HepG2 (cell line): ENCODE data around the gene ZNF556. TPM values are rescaled to one million over a fixed set of nuclear protein-coding genes. Genes with fewer than 3 reads are reported as not detected.

Source experiments
- ATAC-seq: fragments of 200-7000 bp; cut with Tn5 transposase; 3 replicates; pipeline ENCODE4 v1.9.1; 2020; ENCODE audit warnings: mild to moderate bottlenecking, moderate library complexity
- BruUV-seq: library from RNA; stranded (reverse); fragments of 400-500 nt; replicated peaks from 2 replicates; lab custom pipeline; 2021; lab: Mats Ljungman, UMichigan
- CTCF ChIA-PET: fragments of 300-600 bp; formaldehyde crosslinking; extraction: SDS; loops from one replicate; lab custom pipeline; 2021; ENCODE audit warnings: low total read pairs, inconsistent platforms, low intra/inter-chr PET ratio; lab: Yijun Ruan, JAX
- POLR2A ChIA-PET: fragments of 350-600 bp; sonication (Branson Sonifier 250); formaldehyde crosslinking; loops from one replicate; lab custom pipeline; 2020; ENCODE audit warnings: antibody characterized with exemption, inconsistent platforms; lab: Yijun Ruan, JAX
- DNase-seq: peaks from one replicate; pipeline ENCODE4 v3.0.0-alpha.2; 2015; ENCODE audit warnings: low spot score
- FAIRE-seq: peaks from 3 replicates; lab custom pipeline; 2011; peaks lifted over from hg19 to GRCh38; lab: Jason Lieb, UNC
- H2AFZ ChIP-seq: one replicate; pipeline ENCODE4 v1.6.1; 2011; ENCODE audit warnings: low read length, inconsistent platforms
- H3K27ac ChIP-seq: fragments of 300-600 bp; 3 replicates; pipeline ENCODE4 v1.8.0; 2011; ENCODE audit warnings: mixed run types, mild to moderate bottlenecking, mixed read lengths, low read length, inconsistent platforms; ENCODE audit not compliant: insufficient read depth; ENCODE audit errors: extremely low read length
- H3K27me3 ChIP-seq, 2 experiments: fragments of 200-600 bp in 1 of 2; 2 replicates in 1 of 2; 3 replicates in 1 of 2; pipeline versions ENCODE4 v1.6.0 to v1.8.0; 2011; ENCODE audit warnings: low read length in 2 of 2, mild to moderate bottlenecking in 2 of 2, moderate library complexity in 2 of 2, inconsistent platforms in 1 of 2; ENCODE audit not compliant: insufficient read depth in 2 of 2, control insufficient read depth in 1 of 2
- H3K36me3 ChIP-seq, 2 experiments: fragments of 200-600 bp in 1 of 2; replicated peaks in 1 of 2; 2 replicates in 1 of 2; 3 replicates in 1 of 2; pipeline versions ENCODE4 v1.5.1 to v1.8.0; 2011; ENCODE audit warnings: low read length in 2 of 2, inconsistent platforms in 1 of 2; ENCODE audit not compliant: insufficient read depth in 2 of 2, control insufficient read depth in 1 of 2
- H3K4me1 ChIP-seq: 2 replicates; pipeline ENCODE4 v1.5.1; 2012; ENCODE audit warnings: low read length, inconsistent platforms; ENCODE audit not compliant: insufficient read depth
- H3K4me2 ChIP-seq: 2 replicates; pipeline ENCODE4 v1.6.0; 2011; ENCODE audit warnings: low read depth, low read length, inconsistent platforms
- H3K4me3 ChIP-seq, 3 experiments: fragments of 200-600 bp in 1 of 3; sonication (generic), shearing (Covaris generic) in 1 of 3; replicated peaks in 1 of 3; 2 replicates each; pipeline ENCODE4 v1.5.1; 2011 to 2016; ENCODE audit warnings: low read length in 3 of 3, inconsistent platforms in 2 of 3, low read depth in 2 of 3, mild to moderate bottlenecking in 2 of 3, control low read depth in 1 of 3, mixed read lengths in 1 of 3; ENCODE audit not compliant: insufficient read depth in 1 of 3
- H3K79me2 ChIP-seq: one replicate; pipeline ENCODE4 v1.6.1; 2011; ENCODE audit warnings: low read length, inconsistent platforms; ENCODE audit not compliant: insufficient read depth
- H3K9ac ChIP-seq: 2 replicates; pipeline ENCODE4 v1.6.0; 2011; ENCODE audit warnings: mild to moderate bottlenecking, low read depth, low read length, inconsistent platforms; ENCODE audit not compliant: insufficient read depth
- H3K9me3 ChIP-seq: 2 replicates; pipeline ENCODE4 v1.5.1; 2012; ENCODE audit warnings: mild to moderate bottlenecking, low read length
- H4K20me1 ChIP-seq: 2 replicates; pipeline ENCODE4 v1.6.0; 2011; ENCODE audit warnings: inconsistent platforms, mild to moderate bottlenecking, low read length, moderate library complexity; ENCODE audit not compliant: insufficient read depth
- GLI4 ChIP-seq: sonication (generic); formaldehyde crosslinking; IDR thresholded peaks from 2 replicates; pipeline ENCODE4 v1.5.1; 2020; ENCODE audit warnings: missing genetic modification reagents, mild to moderate bottlenecking, moderate library complexity, borderline replicate concordance
- KLF12 ChIP-seq: sonication (generic); formaldehyde crosslinking; IDR thresholded peaks from 2 replicates; pipeline ENCODE4 v1.4.0; 2020; ENCODE audit warnings: missing genetic modification reagents, borderline replicate concordance
- MAFF ChIP-seq: IDR thresholded peaks from 2 replicates; pipeline ENCODE4 v1.6.1; 2011; ENCODE audit warnings: low read depth, low read length, improper control_type of control experiment
- MAFK ChIP-seq, 2 experiments: IDR thresholded peaks in 1 of 2; conservative IDR thresholded peaks in 1 of 2; 2 replicates each; pipeline ENCODE4 v1.6.1; 2011; ENCODE audit warnings: improper control_type of control experiment in 2 of 2, low read length in 2 of 2
- MIER3 ChIP-seq: IDR thresholded peaks from 2 replicates; pipeline ENCODE4 v1.6.1; 2016; ENCODE audit warnings: missing compliant biosample characterization, borderline replicate concordance
- NFIB ChIP-seq: sonication (generic); formaldehyde crosslinking; IDR thresholded peaks from 2 replicates; pipeline ENCODE4 v1.9.0; 2021; ENCODE audit warnings: missing genetic modification reagents, mild to moderate bottlenecking, borderline replicate concordance
- NONO ChIP-seq, 2 experiments: fragments of 450-650 bp in 1 of 2; sonication (generic) in 1 of 2; formaldehyde crosslinking in 1 of 2; IDR thresholded peaks in 1 of 2; conservative IDR thresholded peaks in 1 of 2; 2 replicates each; pipeline versions ENCODE4 v1.6.1 to v1.8.0; 2017 to 2022; ENCODE audit warnings: mild to moderate bottlenecking in 1 of 2, missing genetic modification reagents in 1 of 2, moderate library complexity in 1 of 2
- ZBTB1 ChIP-seq: sonication (generic); formaldehyde crosslinking; IDR thresholded peaks from 2 replicates; pipeline ENCODE4 v1.4.0; 2020; ENCODE audit warnings: missing genetic modification reagents, borderline replicate concordance
- ZBTB14 ChIP-seq: sonication (generic); formaldehyde crosslinking; IDR thresholded peaks from 2 replicates; pipeline ENCODE4 v1.4.0; 2020; ENCODE audit warnings: missing genetic modification reagents
- ZFP62 ChIP-seq: sonication (generic); formaldehyde crosslinking; IDR thresholded peaks from 2 replicates; pipeline ENCODE4 v1.4.0; 2020; ENCODE audit warnings: missing genetic modification reagents
- ZNF274 ChIP-seq: sonication (generic); formaldehyde crosslinking; IDR thresholded peaks from 2 replicates; pipeline ENCODE4 v1.5.1; 2020; ENCODE audit warnings: mild to moderate bottlenecking, missing genetic modification reagents
- ZNF639 ChIP-seq: conservative IDR thresholded peaks from 2 replicates; pipeline ENCODE4 v1.6.1; 2018; ENCODE audit warnings: missing genetic modification reagents
- ZNF850 ChIP-seq: sonication (generic); formaldehyde crosslinking; conservative IDR thresholded peaks from 2 replicates; pipeline ENCODE4 v1.9.0; 2021; ENCODE audit warnings: mild to moderate bottlenecking, missing genetic modification reagents
- WGBS: methylation state at CpG from one replicate; pipeline ENCODE4 v1.1.6; 2017; ENCODE audit warnings: low lambda C conversion rate; 5-methylcytosine and 5-hydroxymethylcytosine counted together
- in situ Hi-C: cut with HindIII; loops from 2 replicates; pipeline ENCODE4 v1.10.0; 2017; ENCODE audit warnings: low pct_unique_long_range_greater_than_20kb; ENCODE audit not compliant: extremely low pct_ligation_motif_present
- intact Hi-C: fragments of 100-400 bp; cut with micrococcal nuclease; formaldehyde crosslinking; loops from one replicate; pipeline ENCODE4 v1.10.0; 2022; ENCODE audit not compliant: unreplicated experiment
- polyA plus RNA-seq, 8 experiments: library from polyadenylated mRNA; depleted of rRNA in 3 of 8; stranded (reverse) in 7 of 8; unstranded in 1 of 8; fragments of >200 nt; fragmentation: Illumina TruSeq in 4 of 8; extraction: Trizol in 4 of 8; gene quantifications; 2 replicates each; pipeline versions ENCODE4 v1.2.1 to v1.2.3, GENCODE V29; 2011 to 2016; ENCODE audit warnings: low read depth in 4 of 8, missing spikeins in 1 of 8, mixed read lengths in 1 of 8; ENCODE audit not compliant: insufficient read depth in 1 of 8
- total RNA-seq, 5 experiments: library from RNA; depleted of rRNA; stranded (reverse); fragments of >200 nt; fragmentation: Illumina TruSeq; extraction: Trizol; gene quantifications; 2 replicates each; pipeline ENCODE4 v1.2.3, GENCODE V29; 2016; ENCODE audit warnings: low read depth in 1 of 5
- TF ChIP-seq, protein P1 (sequence below): sonication (generic); formaldehyde crosslinking; IDR thresholded peaks from 2 replicates; pipeline ENCODE4 v1.5.0; 2020; ENCODE audit warnings: mild to moderate bottlenecking, missing genetic modification reagents, borderline replicate concordance
- TF ChIP-seq, protein P2 (sequence below): sonication (generic); formaldehyde crosslinking; IDR thresholded peaks from 2 replicates; pipeline ENCODE4 v1.4.0; 2020; ENCODE audit warnings: missing genetic modification reagents
- TF ChIP-seq, protein P3 (sequence below): sonication (generic); formaldehyde crosslinking; IDR thresholded peaks from 2 replicates; pipeline ENCODE4 v1.8.1; 2023; ENCODE audit warnings: mild to moderate bottlenecking, inconsistent platforms, moderate library complexity, missing genetic modification reagents, borderline replicate concordance

The ZNF556 gene
- total and polyA plus RNA-seq, 2 of the 13 experiments (the other 11 are each of a cell fraction or from before 2014, with no cell fraction given) = 4.2 to 28.6 TPM

DNA sequence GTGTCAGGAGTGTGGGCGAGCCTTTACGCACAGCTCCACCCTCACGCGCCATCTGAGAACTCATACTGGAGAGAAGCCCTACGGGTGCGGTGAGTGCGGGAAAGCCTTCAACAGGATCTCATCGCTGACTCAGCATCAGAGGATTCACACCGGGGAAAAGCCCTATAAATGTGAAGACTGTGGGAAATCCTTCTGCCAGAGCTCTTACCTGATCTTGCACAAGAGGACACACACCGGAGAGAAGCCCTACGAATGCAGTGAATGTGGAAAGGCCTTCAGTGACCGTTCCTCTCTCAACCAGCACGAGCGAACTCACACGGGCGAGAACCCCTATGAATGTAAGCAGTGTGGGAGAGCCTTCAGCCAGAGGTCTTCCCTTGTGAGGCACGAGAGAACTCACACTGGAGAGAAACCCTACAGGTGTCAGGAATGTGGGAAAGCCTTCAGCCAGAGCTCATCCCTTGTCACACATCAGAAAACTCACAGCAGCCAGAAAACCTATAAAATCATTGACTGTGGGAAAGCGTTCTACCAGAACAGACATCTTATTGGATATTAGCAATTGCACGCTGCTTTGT is 32.8 kb upstream of the ZNF556 start:
- peaks cover 4 to 13% of the 10 kb centered on the region in 2 experiments; a peak in 2 of 5 replicates for H3K36me3 ChIP-seq
- no peak overlapping the region for H3K27ac ChIP-seq
- WGBS = 98% methylated on average over 19 of the region's 19 CpGs
- ATAC-seq (no peak), FAIRE-seq (no peak), DNase-seq (no peak)
- no peaks in the 10 kb centered on the region for H3K27me3 ChIP-seq
- peaks cover 37% of the 10 kb centered on the region for H3K9me3 ChIP-seq
- H3K9ac ChIP-seq = no peak overlapping the region
- H4K20me1 ChIP-seq = no peaks in the 10 kb centered on the region
- POLR2A ChIA-PET = no interaction called here
- no TSS peak for BruUV-seq
- H2AFZ ChIP-seq = no peak overlapping the region
- no peak overlapping the region for H3K4me2 ChIP-seq
- H3K79me2 ChIP-seq = no peaks in the 10 kb centered on the region
- H3K4me3 ChIP-seq = no peak overlapping the region
- CTCF ChIA-PET = no interaction called here
- intact Hi-C loops (no loop called here), in situ Hi-C loops (no loop called here)
- peaks cover 30% of the 10 kb centered on the region for H3K4me1 ChIP-seq
- TF ChIP-seq NONO (IDR thresholded peaks at IDR 0.05) (no peak), NONO (CRISPR knock-in tag; conservative IDR thresholded peaks at IDR 0.05) (no peak), MAFK (conservative IDR thresholded peaks at IDR 0.05 in 1 of 2, IDR thresholded peaks at IDR 0.05 in 1 of 2; ENCODE audit: low read length in 2 of 2) (peak; percentile 86 to 90), ZBTB14 (CRISPR knock-in tag) (no peak), ZNF639 (CRISPR knock-in tag) (no peak), ZBTB1 (CRISPR knock-in tag) (no peak), KLF12 (CRISPR knock-in tag) (no peak), NFIB (CRISPR knock-in tag) (no peak), MAFF (peak; percentile 78), ZFP62 (no peak), ZNF274 (peak; percentile 100), MIER3 (no peak), GLI4 (no peak), ZNF850 (CRISPR knock-in tag) (no peak)
- TF ChIP-seq, protein P1, sequence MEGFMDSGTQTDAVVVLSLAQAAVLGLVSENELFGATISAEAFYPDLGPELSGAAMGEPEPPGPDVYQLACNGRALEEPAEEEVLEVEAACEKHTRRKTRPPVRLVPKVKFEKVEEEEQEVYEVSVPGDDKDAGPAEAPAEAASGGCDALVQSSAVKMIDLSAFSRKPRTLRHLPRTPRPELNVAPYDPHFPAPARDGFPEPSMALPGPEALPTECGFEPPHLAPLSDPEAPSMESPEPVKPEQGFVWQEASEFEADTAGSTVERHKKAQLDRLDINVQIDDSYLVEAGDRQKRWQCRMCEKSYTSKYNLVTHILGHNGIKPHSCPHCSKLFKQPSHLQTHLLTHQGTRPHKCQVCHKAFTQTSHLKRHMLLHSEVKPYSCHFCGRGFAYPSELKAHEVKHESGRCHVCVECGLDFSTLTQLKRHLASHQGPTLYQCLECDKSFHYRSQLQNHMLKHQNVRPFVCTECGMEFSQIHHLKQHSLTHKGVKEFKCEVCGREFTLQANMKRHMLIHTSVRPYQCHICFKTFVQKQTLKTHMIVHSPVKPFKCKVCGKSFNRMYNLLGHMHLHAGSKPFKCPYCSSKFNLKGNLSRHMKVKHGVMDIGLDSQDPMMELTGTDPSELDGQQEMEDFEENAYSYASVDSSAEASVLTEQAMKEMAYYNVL (CRISPR knock-in tag) = no peak
- TF ChIP-seq, protein P2, sequence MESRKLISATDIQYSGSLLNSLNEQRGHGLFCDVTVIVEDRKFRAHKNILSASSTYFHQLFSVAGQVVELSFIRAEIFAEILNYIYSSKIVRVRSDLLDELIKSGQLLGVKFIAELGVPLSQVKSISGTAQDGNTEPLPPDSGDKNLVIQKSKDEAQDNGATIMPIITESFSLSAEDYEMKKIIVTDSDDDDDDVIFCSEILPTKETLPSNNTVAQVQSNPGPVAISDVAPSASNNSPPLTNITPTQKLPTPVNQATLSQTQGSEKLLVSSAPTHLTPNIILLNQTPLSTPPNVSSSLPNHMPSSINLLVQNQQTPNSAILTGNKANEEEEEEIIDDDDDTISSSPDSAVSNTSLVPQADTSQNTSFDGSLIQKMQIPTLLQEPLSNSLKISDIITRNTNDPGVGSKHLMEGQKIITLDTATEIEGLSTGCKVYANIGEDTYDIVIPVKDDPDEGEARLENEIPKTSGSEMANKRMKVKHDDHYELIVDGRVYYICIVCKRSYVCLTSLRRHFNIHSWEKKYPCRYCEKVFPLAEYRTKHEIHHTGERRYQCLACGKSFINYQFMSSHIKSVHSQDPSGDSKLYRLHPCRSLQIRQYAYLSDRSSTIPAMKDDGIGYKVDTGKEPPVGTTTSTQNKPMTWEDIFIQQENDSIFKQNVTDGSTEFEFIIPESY (CRISPR knock-in tag) = peak; percentile 43; the same call in 1 of the 2 replicates
- TF ChIP-seq, protein P3, sequence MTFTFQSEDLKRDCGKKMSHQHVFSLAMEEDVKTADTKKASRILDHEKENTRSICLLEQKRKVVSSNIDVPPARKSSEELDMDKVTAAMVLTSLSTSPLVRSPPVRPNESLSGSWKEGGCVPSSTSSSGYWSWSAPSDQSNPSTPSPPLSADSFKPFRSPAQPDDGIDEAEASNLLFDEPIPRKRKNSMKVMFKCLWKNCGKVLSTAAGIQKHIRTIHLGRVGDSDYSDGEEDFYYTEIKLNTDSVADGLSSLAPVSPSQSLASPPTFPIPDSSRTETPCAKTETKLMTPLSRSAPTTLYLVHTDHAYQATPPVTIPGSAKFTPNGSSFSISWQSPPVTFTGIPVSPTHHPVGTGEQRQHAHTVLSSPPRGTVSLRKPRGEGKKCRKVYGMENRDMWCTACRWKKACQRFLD (CRISPR knock-in tag) = no peak
